ENCODE measurements around the gene TRIM14. TPM values are rescaled to one million over a fixed set of nuclear protein-coding genes. Genes with fewer than 3 reads are reported as not detected.

The TRIM14 gene
- polyA plus RNA-seq, 1 experiment = 9.9 TPM

GRCh38 chr9:98096091-98096490, 22.9 kb downstream of the TRIM14 start:
- POLR2A ChIA-PET = no interaction called here

GRCh38 chr9:98095401-98095800, 23.6 kb downstream of the TRIM14 start:
- ChIA-PET POLR2A (no interaction called here), CTCF (interaction anchor here (0.9 kb wide), 1 partner anchor 9 kb away, joined by 3 read pairs; no protein-coding TSS in a partner anchor)
- Histone ChIP-seq H3K4me3 (ENCODE audit: low read depth, low read length) (no peak overlapping the region), H3K27me3 (ENCODE audit: control insufficient read depth, insufficient read depth, low read length) (no peaks in the 10 kb centered on the region), H3K36me3 (ENCODE audit: control insufficient read depth, insufficient read depth, low read length) (peaks cover 2% of the 10 kb centered on the region; the same call in 1 of the 2 replicates)
- no peak for TF ChIP-seq CTCF (IDR thresholded peaks at IDR 0.05; ENCODE audit: insufficient read depth, low read depth, low read length)
- DNase-seq (ENCODE audit: low read depth) = no peak

More at GRCh38 chr9:98096091-98096490, 22.9 kb downstream of the TRIM14 start:
- DNase-seq (ENCODE audit: low read depth) = no peak
- CTCF ChIA-PET = interaction anchor here (0.8 kb wide), 1 partner anchor 11 kb away, joined by 3 read pairs; no protein-coding TSS in a partner anchor
- H3K36me3 ChIP-seq (ENCODE audit: control insufficient read depth, insufficient read depth, low read length) = peaks cover 2% of the 10 kb centered on the region; the same call in 1 of the 2 replicates
- H3K4me3 ChIP-seq (ENCODE audit: low read depth, low read length) = no peak overlapping the region
- no peaks in the 10 kb centered on the region for H3K27me3 ChIP-seq (ENCODE audit: control insufficient read depth, insufficient read depth, low read length)
- TF ChIP-seq CTCF (IDR thresholded peaks at IDR 0.05; ENCODE audit: insufficient read depth, low read depth, low read length) = no peak

GRCh38 chr9:98094851-98095250, 24.2 kb downstream of the TRIM14 start:
- Histone ChIP-seq H3K4me3 (ENCODE audit: low read depth, low read length) (no peak overlapping the region), H3K36me3 (ENCODE audit: control insufficient read depth, insufficient read depth, low read length) (peaks cover 2% of the 10 kb centered on the region; the same call in 1 of the 2 replicates), H3K27me3 (ENCODE audit: control insufficient read depth, insufficient read depth, low read length) (no peaks in the 10 kb centered on the region)
- CTCF ChIA-PET = interaction anchor here (0.9 to 1.7 kb wide), 2 partner anchors 9 to 11 kb away, joined by 3 to 5 read pairs; no protein-coding TSS in a partner anchor
- TF ChIP-seq CTCF (IDR thresholded peaks at IDR 0.05; ENCODE audit: insufficient read depth, low read depth, low read length) = no peak
- no peak for DNase-seq (ENCODE audit: low read depth)
- POLR2A ChIA-PET = no interaction called here

GRCh38 chr9:98094316-98094715, 24.7 kb downstream of the TRIM14 start:
- ChIA-PET CTCF (interaction anchor here (1.7 kb wide), 1 partner anchor 10 kb away, joined by 5 read pairs; no protein-coding TSS in a partner anchor), POLR2A (no interaction called here)
- no peak for DNase-seq (ENCODE audit: low read depth)
- no peak for TF ChIP-seq CTCF (IDR thresholded peaks at IDR 0.05; ENCODE audit: insufficient read depth, low read depth, low read length)
- Histone ChIP-seq H3K36me3 (ENCODE audit: control insufficient read depth, insufficient read depth, low read length) (peaks cover 2% of the 10 kb centered on the region; the same call in 1 of the 2 replicates), H3K27me3 (ENCODE audit: control insufficient read depth, insufficient read depth, low read length) (no peaks in the 10 kb centered on the region), H3K4me3 (ENCODE audit: low read depth, low read length) (no peak overlapping the region)

GRCh38 chr9:98092613-98092931, 26.4 kb downstream of the TRIM14 start:
- peaks cover 2% of the 10 kb centered on the region; the same call in 1 of the 2 replicates for H3K36me3 ChIP-seq (ENCODE audit: control insufficient read depth, insufficient read depth, low read length)
- no peak for TF ChIP-seq CTCF (IDR thresholded peaks at IDR 0.05; ENCODE audit: insufficient read depth, low read depth, low read length)
- ChIA-PET POLR2A (no interaction called here), CTCF (interaction anchor here (0.8 to 1.0 kb wide), 2 partner anchors 12 to 109 kb away, joined by 3 to 4 read pairs; partner anchors contain the start of gene ANP32B)
- H3K27me3 ChIP-seq (ENCODE audit: control insufficient read depth, insufficient read depth, low read length) = no peaks in the 10 kb centered on the region
- DNase-seq (ENCODE audit: low read depth) = no peak
- H3K4me3 ChIP-seq (ENCODE audit: low read depth, low read length) = no peak overlapping the region

All from BJ (cell line).